Left ventricle myocardium inferior (tissue), 1 donor: ENCODE results near the gene RGMB. TPM values are rescaled to one million over a fixed set of nuclear protein-coding genes. Genes with fewer than 3 reads are reported as not detected.

ENCODE experiments used
- DNase-seq: peaks from one replicate; pipeline ENCODE4 v3.0.0-alpha.2; 2020
- H3K27ac ChIP-seq: fragments of 200-600 bp; replicated peaks from 2 replicates; pipeline ENCODE4 v1.8.0; 2021
- H3K27me3 ChIP-seq: fragments of 200-600 bp; 2 replicates; pipeline ENCODE4 v1.8.0; 2021; ENCODE audit warnings: low read depth
- H3K36me3 ChIP-seq: fragments of 200-600 bp; 2 replicates; pipeline ENCODE4 v1.8.0; 2021
- H3K4me1 ChIP-seq: fragments of 200-600 bp; 2 replicates; pipeline ENCODE4 v1.8.0; 2021
- H3K4me3 ChIP-seq: fragments of 200-600 bp; 2 replicates; pipeline ENCODE4 v1.8.0; 2021; ENCODE audit warnings: mild to moderate bottlenecking, moderate library complexity
- H3K9me3 ChIP-seq: fragments of 200-600 bp; replicated peaks from 2 replicates; pipeline ENCODE4 v1.8.0; 2021
- CTCF ChIP-seq: fragments of 200-600 bp; IDR thresholded peaks from 2 replicates; pipeline ENCODE4 v1.8.0; 2021; ENCODE audit warnings: antibody characterized with exemption, mild to moderate bottlenecking, borderline replicate concordance
- intact Hi-C: fragments of 100-400 bp; cut with micrococcal nuclease; formaldehyde crosslinking; loops from one replicate; pipeline ENCODE4 v1.11.0; 2022
- total RNA-seq: library from RNA; stranded (reverse); fragmentation: NEBNext Ultra II Directional; extraction: Animal tissue kit (Norgen Biotek cat#: 25700); gene quantifications from one replicate; pipeline ENCODE4 v1.2.1, GENCODE V29; 2021
- donor health status: DM: no; HTN: yes; CAD: no; lungs with severe emphysema.

RGMB gene
- total RNA-seq, 1 donor from 2014 or later: 13.0 TPM

GRCh38 chr5:98787131-98787719, 13.8 kb downstream of the RGMB start:
- peak; percentile 20 for TF ChIP-seq CTCF
- DNase-seq: no peak
- Histone ChIP-seq H3K4me1 (peaks cover 89% of the 10 kb centered on the region), H3K4me3 (no peak overlapping the region), H3K9me3 (no peaks in the 10 kb centered on the region), H3K36me3 (no peaks in the 10 kb centered on the region), H3K27me3 (no peaks in the 10 kb centered on the region), H3K27ac (peak overlapping the region; percentile 59)
- intact Hi-C loops: no loop called here

DNA sequence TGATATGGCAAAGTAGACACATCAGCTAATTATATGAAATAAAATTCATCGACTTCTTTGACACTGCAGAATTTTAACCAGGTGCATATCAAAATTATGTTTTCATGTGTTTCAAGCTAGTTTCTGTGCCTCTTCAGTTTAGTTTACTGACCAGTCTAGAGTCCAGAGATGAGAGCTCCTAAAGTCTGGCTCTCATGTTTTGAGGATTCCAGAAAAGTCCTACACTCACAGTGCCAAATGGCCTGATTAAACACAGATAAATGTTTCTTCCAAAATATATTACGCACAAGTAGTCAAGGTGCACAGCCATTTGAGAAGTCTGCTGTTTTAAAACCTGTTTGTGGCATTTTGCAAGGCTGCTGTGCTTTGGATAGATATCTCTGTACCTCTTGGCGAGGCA, 15.6 kb downstream of the RGMB start:
- Histone ChIP-seq H3K4me1 (peaks cover 77% of the 10 kb centered on the region), H3K4me3 (no peak overlapping the region), H3K9me3 (no peaks in the 10 kb centered on the region), H3K36me3 (peaks cover 11% of the 10 kb centered on the region), H3K27me3 (no peaks in the 10 kb centered on the region), H3K27ac (no peak overlapping the region)
- intact Hi-C loops: no loop called here
- no peak for TF ChIP-seq CTCF
- DNase-seq: no peak

DNA sequence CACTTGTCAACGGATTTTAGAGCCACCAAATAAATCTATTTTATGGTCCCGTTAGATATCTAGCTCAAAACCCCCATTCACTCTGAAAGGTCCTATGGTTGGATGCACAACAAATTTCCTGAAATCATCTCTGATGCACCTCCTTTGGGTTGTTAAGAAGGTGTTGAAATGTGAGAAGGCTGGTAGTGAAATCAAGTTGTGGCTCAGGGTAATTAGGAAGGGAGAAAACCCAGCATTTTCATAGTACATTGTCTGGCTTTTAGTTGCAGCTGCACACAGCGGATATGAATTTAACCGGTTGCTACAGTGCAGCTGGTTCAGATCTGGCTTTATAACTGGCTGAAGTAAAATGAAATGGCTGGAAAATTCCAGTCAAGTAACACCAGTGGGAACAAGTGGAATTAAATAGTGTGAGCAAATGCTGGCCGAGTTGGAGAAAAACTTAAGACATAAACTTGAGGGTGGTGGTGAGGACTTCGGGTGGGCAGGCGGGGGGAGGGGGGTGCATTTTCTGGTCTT, 17.6 kb downstream of the RGMB start:
- no peaks in the 10 kb centered on the region for H3K27me3 ChIP-seq
- no peaks in the 10 kb centered on the region for H3K9me3 ChIP-seq
- no peak overlapping the region for H3K4me3 ChIP-seq
- H3K36me3 ChIP-seq: peaks cover 11% of the 10 kb centered on the region
- peak overlapping the region; percentile 13 for H3K27ac ChIP-seq
- H3K4me1 ChIP-seq: peaks cover 60% of the 10 kb centered on the region
- no peak for TF ChIP-seq CTCF
- intact Hi-C loops: no loop called here
- DNase-seq: no peak

DNA sequence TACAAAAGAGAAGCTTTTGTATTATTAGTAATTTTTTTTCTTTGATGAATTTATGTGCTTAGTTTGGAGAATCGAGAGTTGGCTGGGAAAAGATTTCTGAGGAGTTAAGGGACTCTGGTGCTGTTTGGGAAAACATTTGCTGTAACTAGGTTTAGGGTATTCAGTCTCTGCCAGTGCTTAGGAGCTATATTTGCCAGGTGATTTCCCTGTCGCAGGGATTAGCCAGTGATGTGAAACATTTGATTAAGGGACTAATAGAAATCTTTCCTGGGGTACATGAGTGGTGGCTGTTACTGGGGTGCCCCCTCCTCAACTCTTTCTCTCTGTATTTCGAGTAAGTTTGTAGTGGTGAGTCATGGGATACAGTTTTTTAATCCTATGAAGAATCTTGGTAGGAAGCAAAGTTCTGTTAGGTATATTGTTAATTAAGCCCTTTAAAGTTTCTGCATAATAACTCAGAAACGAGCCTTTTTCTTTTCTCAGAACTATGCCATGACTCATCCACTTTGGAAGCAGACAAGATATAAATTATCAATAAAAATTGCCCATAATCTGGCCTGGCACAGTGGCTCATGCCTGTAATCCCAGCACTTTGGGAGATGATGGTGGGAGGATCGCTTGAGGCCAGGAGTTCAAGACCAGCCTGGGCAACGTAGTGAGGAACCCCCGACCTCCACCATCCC, 18.6 kb downstream of the RGMB start:
- no peak overlapping the region for H3K27ac ChIP-seq

DNA sequence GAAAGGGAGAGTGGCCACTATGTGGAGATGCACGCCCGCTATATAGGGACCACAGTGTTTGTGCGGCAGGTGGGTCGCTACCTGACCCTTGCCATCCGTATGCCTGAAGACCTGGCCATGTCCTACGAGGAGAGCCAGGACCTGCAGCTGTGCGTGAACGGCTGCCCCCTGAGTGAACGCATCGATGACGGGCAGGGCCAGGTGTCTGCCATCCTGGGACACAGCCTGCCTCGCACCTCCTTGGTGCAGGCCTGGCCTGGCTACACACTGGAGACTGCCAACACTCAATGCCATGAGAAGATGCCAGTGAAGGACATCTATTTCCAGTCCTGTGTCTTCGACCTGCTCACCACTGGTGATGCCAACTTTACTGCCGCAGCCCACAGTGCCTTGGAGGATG, 19.8 kb downstream of the RGMB start:
- Histone ChIP-seq H3K4me1 (peaks cover 50% of the 10 kb centered on the region), H3K27ac (no peak overlapping the region), H3K9me3 (no peaks in the 10 kb centered on the region), H3K27me3 (no peaks in the 10 kb centered on the region), H3K4me3 (no peak overlapping the region), H3K36me3 (peaks cover 11% of the 10 kb centered on the region)
- intact Hi-C loops: no loop called here
- no peak for DNase-seq
- TF ChIP-seq CTCF: no peak

More for the DNA sequence above, 18.6 kb downstream of the RGMB start:
- Histone ChIP-seq H3K36me3 (peaks cover 11% of the 10 kb centered on the region), H3K4me1 (peaks cover 60% of the 10 kb centered on the region), H3K27me3 (no peaks in the 10 kb centered on the region), H3K9me3 (no peaks in the 10 kb centered on the region), H3K4me3 (no peak overlapping the region)
- DNase-seq: no peak
- intact Hi-C loops: no loop called here
- no peak for TF ChIP-seq CTCF
